ENCODE data around the gene NOL7.

Gene NOL7

GRCh38 chr6:13624871-13625288, 9.7 kb downstream of the NOL7 start:
- Histone ChIP-seq H3K9me2 (ENCODE audit: low read depth, low read length) (no peaks in the 10 kb centered on the region), H3K4me1 (ENCODE audit: insufficient read depth, low read length, severe bottlenecking) (peaks cover 2% of the 10 kb centered on the region), H3K36me3 (ENCODE audit: insufficient read depth, low read length) (peaks cover 90% of the 10 kb centered on the region), H3K79me2 (ENCODE audit: insufficient read depth, low read length) (no peaks in the 10 kb centered on the region), H3K9me3 (ENCODE audit: low read length) (no peaks in the 10 kb centered on the region), H3K4me2 (ENCODE audit: low read length) (no peak overlapping the region), H3F3A (ENCODE audit: insufficient read depth, low read length) (peaks cover 12% of the 10 kb centered on the region; the same call in 1 of the 2 replicates), H2AFZ (ENCODE audit: low read length) (no peak overlapping the region), H3K27me3 (ENCODE audit: insufficient read depth, low read length) (no peaks in the 10 kb centered on the region), H3K9ac (ENCODE audit: low read length) (no peak overlapping the region), H3K4me3 (ENCODE audit: low read depth, low read length, poor library complexity, severe bottlenecking) (no peak overlapping the region), H4K20me1 (ENCODE audit: insufficient read depth, low read length) (no peaks in the 10 kb centered on the region), H3K27ac (ENCODE audit: low read depth, low read length, poor library complexity, severe bottlenecking) (no peak overlapping the region)
- TF ChIP-seq EZH2 (IDR thresholded peaks at IDR 0.05; ENCODE audit: borderline replicate concordance, low read length): no peak
- peak; percentile 59 for TF ChIP-seq CTCF (IDR thresholded peaks at IDR 0.05; ENCODE audit: low read length)

GRCh38 chr6:13629459-13630116, 14.5 kb downstream of the NOL7 start:
- Histone ChIP-seq H3K4me3 (ENCODE audit: low read depth, low read length, poor library complexity, severe bottlenecking) (no peak overlapping the region), H3K36me3 (ENCODE audit: insufficient read depth, low read length) (peaks cover 80% of the 10 kb centered on the region), H3K9ac (ENCODE audit: low read length) (no peak overlapping the region), H4K20me1 (ENCODE audit: insufficient read depth, low read length) (no peaks in the 10 kb centered on the region), H3K4me1 (ENCODE audit: insufficient read depth, low read length, severe bottlenecking) (peaks cover 11% of the 10 kb centered on the region), H3K9me3 (ENCODE audit: low read length) (no peaks in the 10 kb centered on the region), H3K27me3 (ENCODE audit: insufficient read depth, low read length) (no peaks in the 10 kb centered on the region), H3F3A (ENCODE audit: insufficient read depth, low read length) (no peaks in the 10 kb centered on the region), H3K27ac (ENCODE audit: low read depth, low read length, poor library complexity, severe bottlenecking) (peak overlapping the region; percentile 14), H3K79me2 (ENCODE audit: insufficient read depth, low read length) (no peaks in the 10 kb centered on the region), H3K9me2 (ENCODE audit: low read depth, low read length) (no peaks in the 10 kb centered on the region), H3K4me2 (ENCODE audit: low read length) (no peak overlapping the region), H2AFZ (ENCODE audit: low read length) (no peak overlapping the region)
- no peak for TF ChIP-seq CTCF (IDR thresholded peaks at IDR 0.05; ENCODE audit: low read length)
- no peak for TF ChIP-seq EZH2 (IDR thresholded peaks at IDR 0.05; ENCODE audit: borderline replicate concordance, low read length)

GRCh38 chr6:13630499-13630898, 15.4 kb downstream of the NOL7 start:
- Histone ChIP-seq H3K36me3 (ENCODE audit: insufficient read depth, low read length) (peaks cover 82% of the 10 kb centered on the region), H3K27ac (ENCODE audit: low read depth, low read length, poor library complexity, severe bottlenecking) (peak overlapping the region; percentile 14), H4K20me1 (ENCODE audit: insufficient read depth, low read length) (no peaks in the 10 kb centered on the region), H3K9ac (ENCODE audit: low read length) (no peak overlapping the region), H3K27me3 (ENCODE audit: insufficient read depth, low read length) (no peaks in the 10 kb centered on the region), H3K9me2 (ENCODE audit: low read depth, low read length) (no peaks in the 10 kb centered on the region), H3K4me3 (ENCODE audit: low read depth, low read length, poor library complexity, severe bottlenecking) (no peak overlapping the region), H3K79me2 (ENCODE audit: insufficient read depth, low read length) (no peaks in the 10 kb centered on the region), H3K4me1 (ENCODE audit: insufficient read depth, low read length, severe bottlenecking) (peaks cover 11% of the 10 kb centered on the region), H2AFZ (ENCODE audit: low read length) (no peak overlapping the region), H3F3A (ENCODE audit: insufficient read depth, low read length) (no peaks in the 10 kb centered on the region), H3K4me2 (ENCODE audit: low read length) (no peak overlapping the region), H3K9me3 (ENCODE audit: low read length) (no peaks in the 10 kb centered on the region)
- TF ChIP-seq EZH2 (IDR thresholded peaks at IDR 0.05; ENCODE audit: borderline replicate concordance, low read length) (no peak), CTCF (IDR thresholded peaks at IDR 0.05; ENCODE audit: low read length) (no peak)
